Gastrocnemius medialis (tissue), 4 donors: Measurements from ENCODE around the gene TRAPPC2.

ENCODE experiments used
- CTCF ChIP-seq, 5 experiments: fragments of 450-650 bp in 3 of 5; fragments of 200-600 bp in 2 of 5; sonication (generic) in 2 of 5; IDR thresholded peaks in 4 of 5; conservative IDR thresholded peaks in 1 of 5; 1 replicate in 4 of 5; 2 replicates in 1 of 5; pipeline ENCODE4 v1.5.1; 2016 to 2019; ENCODE audit warnings: antibody characterized with exemption in 5 of 5, mild to moderate bottlenecking in 3 of 5, moderate library complexity in 3 of 5
- POLR2A ChIP-seq, 2 donors: fragments of 450-650 bp; IDR thresholded peaks; one replicate each; pipeline ENCODE4 v1.6.1; 2017; ENCODE audit warnings: antibody characterized with exemption in 2 of 2, mild to moderate bottlenecking in 2 of 2, moderate library complexity in 2 of 2

- no peak for TF ChIP-seq POLR2A (IDR thresholded peaks at IDR 0.05)
- TF ChIP-seq CTCF (IDR thresholded peaks at IDR 0.05 in 4 of 5, conservative IDR thresholded peaks at IDR 0.05 in 1 of 5): no peak
Observed at GRCh38 chrX:13694359-13694758, 40.1 kb downstream of the TRAPPC2 start.
